PC-9 (cell line): ENCODE measurements around the gene TBX10.

Source experiments
- EZH2 ChIP-seq: fragments of 200-600 bp; sonication (generic); IDR thresholded peaks from 2 replicates; pipeline ENCODE4 v1.8.0; 2017; ENCODE audit warnings: antibody characterized with exemption, low read depth
- TF ChIP-seq, protein P1 (sequence below): fragments of 200-600 bp; sonication (generic); conservative IDR thresholded peaks from 2 replicates; pipeline ENCODE4 v1.6.1; 2017; ENCODE audit warnings: mixed run types, antibody characterized with exemption, mild to moderate bottlenecking, moderate library complexity

GRCh38 chr11:67680696-67681470 lies 41.3 kb upstream of the TBX10 start:
- TF ChIP-seq, protein P1, sequence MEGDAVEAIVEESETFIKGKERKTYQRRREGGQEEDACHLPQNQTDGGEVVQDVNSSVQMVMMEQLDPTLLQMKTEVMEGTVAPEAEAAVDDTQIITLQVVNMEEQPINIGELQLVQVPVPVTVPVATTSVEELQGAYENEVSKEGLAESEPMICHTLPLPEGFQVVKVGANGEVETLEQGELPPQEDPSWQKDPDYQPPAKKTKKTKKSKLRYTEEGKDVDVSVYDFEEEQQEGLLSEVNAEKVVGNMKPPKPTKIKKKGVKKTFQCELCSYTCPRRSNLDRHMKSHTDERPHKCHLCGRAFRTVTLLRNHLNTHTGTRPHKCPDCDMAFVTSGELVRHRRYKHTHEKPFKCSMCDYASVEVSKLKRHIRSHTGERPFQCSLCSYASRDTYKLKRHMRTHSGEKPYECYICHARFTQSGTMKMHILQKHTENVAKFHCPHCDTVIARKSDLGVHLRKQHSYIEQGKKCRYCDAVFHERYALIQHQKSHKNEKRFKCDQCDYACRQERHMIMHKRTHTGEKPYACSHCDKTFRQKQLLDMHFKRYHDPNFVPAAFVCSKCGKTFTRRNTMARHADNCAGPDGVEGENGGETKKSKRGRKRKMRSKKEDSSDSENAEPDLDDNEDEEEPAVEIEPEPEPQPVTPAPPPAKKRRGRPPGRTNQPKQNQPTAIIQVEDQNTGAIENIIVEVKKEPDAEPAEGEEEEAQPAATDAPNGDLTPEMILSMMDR, result no peak
- no peak for TF ChIP-seq EZH2
